Effector CD4-positive, alpha-beta T cell (primary cell): ENCODE measurements around the gene DENND10.
A peak's percentile ranks its signal among the peaks of the same experiment; 100 is the strongest.
"Not testable (repeated sequence)": the region's sequence is repeated elsewhere in the genome, so short reads cannot be mapped to it uniquely, and the experiment has no call there.

Experiments used
- DNase-seq: peaks from one replicate; pipeline ENCODE4 v3.0.0-alpha.2; 2020

Gene DENND10

GRCh38 chr10:119167041-119167440, 63.1 kb downstream of the DENND10 start:
- no peak for DNase-seq

DNA sequence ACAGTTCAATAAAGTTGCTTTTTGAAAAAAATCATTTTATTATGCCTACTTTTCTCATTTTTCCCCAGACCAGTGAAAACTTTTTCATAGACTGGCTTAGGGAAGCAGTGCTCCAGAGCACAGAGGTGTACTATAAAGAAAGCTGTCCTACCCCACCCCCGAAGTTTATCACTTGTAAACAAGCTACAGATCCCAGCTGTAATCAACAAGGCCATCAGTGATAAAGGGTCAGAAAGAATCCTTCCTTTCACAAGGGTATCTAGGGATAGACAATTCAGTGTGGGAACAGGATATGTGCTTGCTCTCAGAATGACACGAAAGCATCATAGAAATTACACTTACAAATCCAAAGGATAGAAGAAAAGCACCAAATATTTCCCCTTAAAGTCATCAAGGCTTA, 70.2 kb downstream of the DENND10 start:
- no peak for DNase-seq

DNA sequence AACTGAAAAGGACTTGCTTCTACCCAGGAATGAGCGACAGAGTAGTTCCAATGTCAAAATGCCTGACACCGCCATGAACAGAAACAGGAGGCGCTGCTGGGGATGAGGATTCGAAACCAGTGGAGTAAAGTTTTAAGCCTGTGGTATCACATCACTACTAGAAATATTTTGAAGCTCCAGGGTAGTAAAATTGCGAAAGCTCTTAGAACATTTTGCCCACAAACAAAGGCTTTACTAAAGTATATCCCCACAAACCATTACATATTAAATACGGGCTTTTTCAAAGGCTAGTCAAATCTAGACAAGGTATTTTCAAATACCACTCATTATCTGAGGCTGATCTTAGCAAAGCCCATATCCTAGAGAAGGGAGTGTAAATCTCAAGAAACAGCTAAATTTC, 72.3 kb downstream of the DENND10 start:
- no peak for DNase-seq

DNA sequence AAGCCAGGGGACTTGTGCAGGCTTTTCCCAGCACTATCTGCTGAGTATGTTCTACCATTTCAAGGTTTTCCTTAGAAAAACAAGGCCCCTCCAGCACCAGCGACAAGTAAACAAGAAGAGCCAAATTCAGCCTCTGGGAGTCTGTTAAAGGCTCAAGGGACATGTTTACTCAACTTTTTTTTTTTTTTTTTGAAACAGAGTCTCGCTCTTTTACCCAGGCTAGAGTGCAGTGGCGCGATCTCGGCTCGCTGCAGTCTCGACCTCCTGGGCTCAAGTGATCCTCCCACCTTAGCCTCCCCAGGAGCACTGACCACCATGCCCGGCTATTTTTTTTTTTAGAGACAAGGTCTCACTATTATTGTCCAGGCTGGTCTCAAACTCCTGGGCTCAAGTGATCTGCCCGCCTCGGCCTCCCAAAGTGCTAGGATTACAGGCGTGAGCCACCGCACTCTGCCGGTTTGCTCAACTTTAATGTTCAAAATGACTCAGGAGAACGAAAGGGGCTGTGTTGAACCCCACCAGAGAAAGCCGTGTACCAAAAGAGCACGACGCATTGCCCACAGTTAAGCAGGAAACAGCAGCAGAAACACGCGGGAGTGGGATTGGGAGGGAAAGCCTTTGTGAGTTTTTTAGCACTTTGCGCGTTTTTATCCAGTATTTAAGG, 73.9 kb downstream of the DENND10 start:
- DNase-seq = no peak

- peak; percentile 88 for DNase-seq
Observed at GRCh38 chr10:119178372-119179119, 74.6 kb downstream of the DENND10 start, which contains the start of gene PRDX3. Gene PRDX3 (minus strand): TSS chr10:119178812. CDS start chr10:119178790, 22 bp downstream.

GRCh38 chr10:119180850-119181400, 77.0 kb downstream of the DENND10 start:
- DNase-seq = not testable (repeated sequence)

DNA sequence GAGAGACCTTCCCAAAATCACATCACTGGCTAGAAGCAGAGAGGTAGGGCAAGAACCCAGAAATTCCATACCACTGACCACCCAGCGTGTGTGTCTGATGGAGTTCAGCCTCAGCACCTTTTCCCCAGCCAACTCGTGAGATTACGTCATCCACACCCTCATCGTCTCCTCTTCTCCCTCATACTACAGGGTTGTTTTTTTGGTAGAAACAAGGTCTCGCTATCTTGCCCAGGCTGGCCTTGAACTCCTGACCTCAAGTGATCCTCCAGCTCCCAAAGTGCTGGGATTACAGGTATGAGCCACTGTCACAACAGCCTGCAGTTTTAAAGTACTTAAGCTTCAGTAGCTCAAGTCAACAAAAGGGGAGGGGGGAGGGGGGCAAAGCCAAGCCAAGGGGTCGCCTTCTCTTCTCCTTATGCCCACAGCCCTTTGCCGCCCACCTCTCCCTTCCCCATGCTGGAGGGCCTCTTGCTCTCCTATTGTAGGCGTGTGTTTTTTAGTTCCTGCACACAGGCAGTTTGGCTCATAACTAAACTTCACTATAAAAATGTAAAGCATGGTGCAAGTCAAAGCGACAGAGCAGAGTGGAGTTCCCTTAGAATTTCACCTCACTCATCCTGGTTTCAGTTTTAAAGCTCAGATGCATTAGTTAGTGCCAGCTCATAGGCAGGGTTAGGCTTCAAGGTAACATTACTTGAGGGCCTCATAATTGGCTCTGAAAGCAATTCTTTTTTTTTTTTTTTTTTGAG, 79.9 kb downstream of the DENND10 start:
- no peak for DNase-seq
